ENCODE data around the gene DDX24. TPM values are rescaled to one million over a fixed set of nuclear protein-coding genes. Genes with fewer than 3 reads are reported as not detected.

DDX24 gene
- total RNA-seq, 2 donors from 2014 or later = 222 to 241 TPM

GRCh38 chr14:94052199-94052598 lies 28.8 kb downstream of the DDX24 start:
- ATAC-seq (replicated peaks) = peak; percentile 37
- H3K27ac Mint-ChIP-seq = peak overlapping the region; percentile 66
- no peak overlapping the region for H3K4me3 Mint-ChIP-seq
- no peaks in the 10 kb centered on the region for H3K27me3 Mint-ChIP-seq
- no peaks in the 10 kb centered on the region for H3K9me3 Mint-ChIP-seq
- peaks cover 19% of the 10 kb centered on the region for H3K4me1 Mint-ChIP-seq
- peaks cover 95% of the 10 kb centered on the region for H3K36me3 Mint-ChIP-seq (ENCODE audit: low read depth)

- peaks cover 15% of the 10 kb centered on the region for H3K4me1 Mint-ChIP-seq
- H3K4me3 Mint-ChIP-seq = no peak overlapping the region
- H3K27ac Mint-ChIP-seq = peak overlapping the region; percentile 66
- no peaks in the 10 kb centered on the region for H3K27me3 Mint-ChIP-seq
- ATAC-seq (replicated peaks) = no peak
- no peaks in the 10 kb centered on the region for H3K9me3 Mint-ChIP-seq
- peaks cover 95% of the 10 kb centered on the region for H3K36me3 Mint-ChIP-seq (ENCODE audit: low read depth)
These were observed 29.2 kb downstream of the DDX24 start for GRCh38 chr14:94051779-94052178.

GRCh38 chr14:94051115-94051514 lies 29.9 kb downstream of the DDX24 start:
- Mint-ChIP-seq H3K4me3 (no peak overlapping the region), H3K9me3 (no peaks in the 10 kb centered on the region), H3K36me3 (ENCODE audit: low read depth) (peaks cover 92% of the 10 kb centered on the region), H3K27ac (peak overlapping the region; percentile 66), H3K4me1 (peaks cover 10% of the 10 kb centered on the region), H3K27me3 (no peaks in the 10 kb centered on the region)
- ATAC-seq (replicated peaks) = no peak

- Mint-ChIP-seq H3K36me3 (ENCODE audit: low read depth) (peaks cover 92% of the 10 kb centered on the region), H3K27ac (peak overlapping the region; percentile 66), H3K27me3 (no peaks in the 10 kb centered on the region), H3K9me3 (no peaks in the 10 kb centered on the region), H3K4me1 (peaks cover 10% of the 10 kb centered on the region), H3K4me3 (no peak overlapping the region)
- no peak for ATAC-seq (replicated peaks)
These were observed 30.6 kb downstream of the DDX24 start for GRCh38 chr14:94050231-94050880.

GRCh38 chr14:94049625-94050023 lies 31.4 kb downstream of the DDX24 start:
- ATAC-seq (replicated peaks) = no peak
- H3K9me3 Mint-ChIP-seq = no peaks in the 10 kb centered on the region
- H3K27ac Mint-ChIP-seq = no peak overlapping the region
- no peaks in the 10 kb centered on the region for H3K27me3 Mint-ChIP-seq
- H3K4me1 Mint-ChIP-seq = peaks cover 10% of the 10 kb centered on the region
- H3K4me3 Mint-ChIP-seq = no peak overlapping the region
- peaks cover 92% of the 10 kb centered on the region for H3K36me3 Mint-ChIP-seq (ENCODE audit: low read depth)

GRCh38 chr14:94048691-94049624 lies 32.0 kb downstream of the DDX24 start:
- H3K27ac Mint-ChIP-seq = no peak overlapping the region
- peaks cover 85% of the 10 kb centered on the region for H3K36me3 Mint-ChIP-seq (ENCODE audit: low read depth)
- peaks cover 10% of the 10 kb centered on the region for H3K4me1 Mint-ChIP-seq

GRCh38 chr14:94047581-94047980 lies 33.4 kb downstream of the DDX24 start:
- no peak for ATAC-seq (replicated peaks)
- Mint-ChIP-seq H3K4me3 (no peak overlapping the region), H3K27ac (no peak overlapping the region), H3K27me3 (no peaks in the 10 kb centered on the region), H3K36me3 (ENCODE audit: low read depth) (peaks cover 75% of the 10 kb centered on the region), H3K9me3 (no peaks in the 10 kb centered on the region), H3K4me1 (peaks cover 7% of the 10 kb centered on the region)

More at GRCh38 chr14:94048691-94049624, 32.0 kb downstream of the DDX24 start:
- no peaks in the 10 kb centered on the region for H3K9me3 Mint-ChIP-seq
- H3K4me3 Mint-ChIP-seq = no peak overlapping the region
- H3K27me3 Mint-ChIP-seq = no peaks in the 10 kb centered on the region
- no peak for ATAC-seq (replicated peaks)

- no peak for ATAC-seq (replicated peaks)
- Mint-ChIP-seq H3K27me3 (no peaks in the 10 kb centered on the region), H3K36me3 (ENCODE audit: low read depth) (peaks cover 69% of the 10 kb centered on the region), H3K27ac (no peak overlapping the region), H3K4me3 (no peak overlapping the region), H3K4me1 (no peaks in the 10 kb centered on the region), H3K9me3 (no peaks in the 10 kb centered on the region)
These were observed 34.2 kb downstream of the DDX24 start for GRCh38 chr14:94046696-94047250.

GRCh38 chr14:94045563-94046345 lies 35.2 kb downstream of the DDX24 start:
- Mint-ChIP-seq H3K9me3 (no peaks in the 10 kb centered on the region), H3K36me3 (ENCODE audit: low read depth) (peaks cover 62% of the 10 kb centered on the region), H3K4me3 (no peak overlapping the region), H3K4me1 (no peaks in the 10 kb centered on the region), H3K27me3 (no peaks in the 10 kb centered on the region), H3K27ac (no peak overlapping the region)
- no peak for ATAC-seq (replicated peaks)

GRCh38 chr14:94045101-94045500 lies 35.9 kb downstream of the DDX24 start:
- ATAC-seq (replicated peaks) = no peak
- peaks cover 55% of the 10 kb centered on the region for H3K36me3 Mint-ChIP-seq (ENCODE audit: low read depth)
- H3K9me3 Mint-ChIP-seq = no peaks in the 10 kb centered on the region
- no peak overlapping the region for H3K27ac Mint-ChIP-seq
- no peaks in the 10 kb centered on the region for H3K4me1 Mint-ChIP-seq
- H3K4me3 Mint-ChIP-seq = no peak overlapping the region
- H3K27me3 Mint-ChIP-seq = no peaks in the 10 kb centered on the region

GRCh38 chr14:94044476-94045091 lies 36.4 kb downstream of the DDX24 start:
- no peak for ATAC-seq (replicated peaks)
- Mint-ChIP-seq H3K27me3 (no peaks in the 10 kb centered on the region), H3K4me1 (no peaks in the 10 kb centered on the region), H3K27ac (no peak overlapping the region), H3K4me3 (no peak overlapping the region), H3K9me3 (no peaks in the 10 kb centered on the region), H3K36me3 (ENCODE audit: low read depth) (peaks cover 50% of the 10 kb centered on the region)

- Mint-ChIP-seq H3K9me3 (no peaks in the 10 kb centered on the region), H3K27me3 (no peaks in the 10 kb centered on the region), H3K36me3 (ENCODE audit: low read depth) (peaks cover 43% of the 10 kb centered on the region), H3K4me1 (no peaks in the 10 kb centered on the region), H3K27ac (no peak overlapping the region), H3K4me3 (no peak overlapping the region)
- ATAC-seq (replicated peaks) = peak; percentile 7
These were observed 37.1 kb downstream of the DDX24 start for GRCh38 chr14:94043756-94044475.

GRCh38 chr14:94043111-94043755 lies 37.8 kb downstream of the DDX24 start:
- Mint-ChIP-seq H3K27ac (peak overlapping the region; percentile 12), H3K36me3 (ENCODE audit: low read depth) (peaks cover 38% of the 10 kb centered on the region), H3K4me3 (no peak overlapping the region), H3K9me3 (no peaks in the 10 kb centered on the region), H3K27me3 (no peaks in the 10 kb centered on the region), H3K4me1 (no peaks in the 10 kb centered on the region)
- ATAC-seq (replicated peaks) = no peak

Data from activated T-helper 17 cell treated with anti-CD3 and anti-CD28 coated beads, Interleukin-2, amount 50 U/mL, for 72 hours (primary cell).